ENCODE measurements around the gene CENPA. TPM values are rescaled to one million over a fixed set of nuclear protein-coding genes. Genes with fewer than 3 reads are reported as not detected.

Gene CENPA
- total and polyA plus RNA-seq, 2 of the 13 experiments (the other 11 are each of a cell fraction or from before 2014, with no cell fraction given), result 28.5 to 38.5 TPM

DNA sequence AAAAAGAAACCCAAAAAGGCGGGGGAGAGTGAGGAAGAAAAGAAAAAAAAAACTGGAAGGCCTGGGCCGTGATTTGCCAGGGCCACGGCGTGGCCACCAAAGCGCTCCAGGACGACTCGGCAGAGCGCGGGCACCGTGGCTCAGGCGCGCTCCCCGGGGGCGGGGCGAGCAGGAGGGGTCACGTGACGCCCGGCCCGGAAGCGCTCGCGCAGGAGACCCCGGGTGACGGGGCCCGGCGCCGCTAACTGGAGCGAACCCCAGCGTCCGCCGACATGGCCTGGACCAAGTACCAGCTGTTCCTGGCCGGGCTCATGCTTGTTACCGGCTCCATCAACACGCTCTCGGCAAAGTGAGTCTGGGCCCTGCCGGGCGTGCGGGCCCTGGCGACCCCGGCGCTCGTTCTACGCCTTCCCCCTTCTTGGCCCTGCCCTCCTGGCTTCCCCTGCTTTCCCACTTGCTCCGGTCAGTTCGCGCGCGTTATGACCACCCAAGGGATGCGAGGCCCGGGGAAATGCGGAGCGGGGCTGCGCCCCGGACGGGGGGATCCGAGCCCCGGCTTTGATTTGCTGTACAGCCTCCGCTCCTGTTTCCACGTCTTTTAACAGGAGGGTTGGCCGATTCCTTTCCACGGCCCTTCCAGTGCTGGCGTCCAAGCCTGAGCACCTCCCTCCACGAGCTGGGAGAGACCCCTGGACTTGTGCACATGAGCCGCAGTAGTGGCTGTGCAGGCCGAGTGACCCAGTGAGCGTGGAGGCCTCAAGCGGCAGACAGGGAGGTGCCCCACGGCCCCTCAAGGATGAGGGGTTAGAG, 21.6 kb upstream of the CENPA start, which contains the start of gene SLC35F6 (continued):
- TF ChIP-seq, protein P1, sequence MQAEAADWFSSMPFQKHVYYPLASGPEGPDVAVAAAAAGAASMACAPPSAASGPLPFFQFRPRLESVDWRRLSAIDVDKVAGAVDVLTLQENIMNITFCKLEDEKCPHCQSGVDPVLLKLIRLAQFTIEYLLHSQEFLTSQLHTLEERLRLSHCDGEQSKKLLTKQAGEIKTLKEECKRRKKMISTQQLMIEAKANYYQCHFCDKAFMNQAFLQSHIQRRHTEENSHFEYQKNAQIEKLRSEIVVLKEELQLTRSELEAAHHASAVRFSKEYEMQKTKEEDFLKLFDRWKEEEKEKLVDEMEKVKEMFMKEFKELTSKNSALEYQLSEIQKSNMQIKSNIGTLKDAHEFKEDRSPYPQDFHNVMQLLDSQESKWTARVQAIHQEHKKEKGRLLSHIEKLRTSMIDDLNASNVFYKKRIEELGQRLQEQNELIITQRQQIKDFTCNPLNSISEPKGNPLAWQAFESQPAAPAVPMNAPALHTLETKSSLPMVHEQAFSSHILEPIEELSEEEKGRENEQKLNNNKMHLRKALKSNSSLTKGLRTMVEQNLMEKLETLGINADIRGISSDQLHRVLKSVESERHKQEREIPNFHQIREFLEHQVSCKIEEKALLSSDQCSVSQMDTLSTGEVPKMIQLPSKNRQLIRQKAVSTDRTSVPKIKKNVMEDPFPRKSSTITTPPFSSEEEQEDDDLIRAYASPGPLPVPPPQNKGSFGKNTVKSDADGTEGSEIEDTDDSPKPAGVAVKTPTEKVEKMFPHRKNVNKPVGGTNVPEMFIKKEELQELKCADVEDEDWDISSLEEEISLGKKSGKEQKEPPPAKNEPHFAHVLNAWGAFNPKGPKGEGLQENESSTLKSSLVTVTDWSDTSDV (CRISPR knock-in tag; IDR thresholded peaks at IDR 0.05), result peak; percentile 16; the same call in 1 of the 2 replicates
- TF ChIP-seq ZNF570 (CRISPR knock-in tag; IDR thresholded peaks at IDR 0.05; ENCODE audit: borderline replicate concordance), result no peak
- TF ChIP-seq SRSF9 (IDR thresholded peaks at IDR 0.05; ENCODE audit: borderline replicate concordance, insufficient read depth, low read depth, low read length, poor library complexity, severe bottlenecking), result no peak
- 0 out of 2 replicates have a peak, but pooled peaks have one; percentile 30 for TF ChIP-seq MIER3 (CRISPR knock-in tag; IDR thresholded peaks at IDR 0.05; ENCODE audit: borderline replicate concordance)
- TF ChIP-seq ZNF660 (CRISPR knock-in tag; IDR thresholded peaks at IDR 0.05; ENCODE audit: borderline replicate concordance, low read depth), result no peak
- TF ChIP-seq MEIS2 (CRISPR knock-in tag; IDR thresholded peaks at IDR 0.05), result peak; percentile 78
- peak; percentile 85 for TF ChIP-seq ELF1 (CRISPR knock-in tag; IDR thresholded peaks at IDR 0.05)
- TF ChIP-seq ZNF24 (IDR thresholded peaks at IDR 0.05), result no peak
- no peak; the same call in 1 of the 2 replicates for TF ChIP-seq YEATS2 (CRISPR knock-in tag; IDR thresholded peaks at IDR 0.05; ENCODE audit: borderline replicate concordance)
- TF ChIP-seq ZNF431 (CRISPR knock-in tag; IDR thresholded peaks at IDR 0.05; ENCODE audit: borderline replicate concordance, low read depth), result no peak
- 0 out of 2 replicates have a peak, but pooled peaks have one; percentile 62 for TF ChIP-seq ZNF33A (CRISPR knock-in tag; IDR thresholded peaks at IDR 0.05; ENCODE audit: borderline replicate concordance)
- no peak for TF ChIP-seq SMARCE1 (IDR thresholded peaks at IDR 0.05; ENCODE audit: borderline replicate concordance)
- TF ChIP-seq ZNF598 (CRISPR knock-in tag; IDR thresholded peaks at IDR 0.05; ENCODE audit: borderline replicate concordance), result peak; percentile 88; the same call in 1 of the 2 replicates
- peak; percentile 28; the same call in 1 of the 2 replicates for TF ChIP-seq FOXP4 (CRISPR knock-in tag; IDR thresholded peaks at IDR 0.05)
- peak; percentile 61 for TF ChIP-seq HDAC2 (CRISPR knock-in tag; IDR thresholded peaks at IDR 0.05)
- TF ChIP-seq, protein P2, sequence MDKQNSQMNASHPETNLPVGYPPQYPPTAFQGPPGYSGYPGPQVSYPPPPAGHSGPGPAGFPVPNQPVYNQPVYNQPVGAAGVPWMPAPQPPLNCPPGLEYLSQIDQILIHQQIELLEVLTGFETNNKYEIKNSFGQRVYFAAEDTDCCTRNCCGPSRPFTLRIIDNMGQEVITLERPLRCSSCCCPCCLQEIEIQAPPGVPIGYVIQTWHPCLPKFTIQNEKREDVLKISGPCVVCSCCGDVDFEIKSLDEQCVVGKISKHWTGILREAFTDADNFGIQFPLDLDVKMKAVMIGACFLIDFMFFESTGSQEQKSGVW (CRISPR knock-in tag; IDR thresholded peaks at IDR 0.05; ENCODE audit: borderline replicate concordance), result no peak
- peak; percentile 88 for TF ChIP-seq RBM39 (IDR thresholded peaks at IDR 0.05; ENCODE audit: low read depth, low read length, poor library complexity, severe bottlenecking)
- TF ChIP-seq ZNF343 (CRISPR knock-in tag; IDR thresholded peaks at IDR 0.05), result no peak
- TF ChIP-seq SMARCC2 (IDR thresholded peaks at IDR 0.05), result no peak
- TF ChIP-seq TCF7 (IDR thresholded peaks at IDR 0.05; ENCODE audit: low read depth), result no peak

Data from HepG2 (cell line).